Effector CD4-positive, alpha-beta T cell (primary cell): Measurements from ENCODE around the gene PCDHGA1.

Experiments used
- DNase-seq: peaks from one replicate; pipeline ENCODE4 v3.0.0-alpha.2; 2020

The PCDHGA1 gene

DNA sequence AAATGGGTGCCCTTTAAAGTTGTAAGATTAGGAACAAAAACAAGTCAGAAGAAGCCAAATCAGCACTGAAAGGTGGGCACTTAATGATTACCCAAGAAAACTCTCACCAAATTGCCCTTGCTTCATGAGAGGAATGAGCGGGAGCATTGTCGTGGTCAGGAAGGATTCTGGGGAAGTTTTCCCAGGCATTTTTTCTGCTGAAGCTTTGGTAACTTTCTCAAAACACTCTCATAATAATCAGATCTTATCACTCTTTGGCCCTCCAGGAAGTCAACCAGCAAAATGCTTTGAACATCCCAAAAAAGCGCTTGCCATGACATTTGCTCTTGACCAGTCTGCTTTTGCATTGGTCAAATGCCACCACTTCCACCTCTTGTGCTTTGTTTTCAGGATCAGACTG, 135.0 kb downstream of the PCDHGA1 start:
- DNase-seq, result no peak

DNA sequence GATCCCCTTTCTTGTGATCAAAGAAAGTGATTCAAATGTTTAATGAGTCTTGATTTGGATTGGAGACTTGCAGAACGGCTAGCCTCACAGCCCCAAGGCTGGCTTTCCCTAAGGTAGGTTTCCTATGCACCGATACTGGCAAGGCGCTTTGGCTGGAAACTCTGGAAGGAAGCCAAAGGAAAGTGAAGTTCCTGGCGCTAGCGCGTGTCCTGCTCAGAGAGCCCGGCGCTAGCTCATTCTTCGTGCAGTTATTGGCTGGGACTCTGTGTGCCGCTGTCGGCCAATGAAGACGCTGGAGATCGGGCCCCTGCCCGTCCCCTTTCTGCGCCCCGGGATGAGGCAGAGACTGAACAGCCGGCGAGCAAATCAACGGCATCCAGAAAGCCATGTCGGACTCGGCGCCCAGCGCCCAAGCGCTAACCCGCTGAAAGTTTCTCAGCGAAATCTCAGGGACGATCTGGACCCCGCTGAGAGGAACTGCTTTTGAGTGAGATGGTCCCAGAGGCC, 145.4 kb downstream of the PCDHGA1 start, which contains the start of gene PCDHGC3:
Gene PCDHGC3 (plus strand): TSS at position 342 of the 507 bp plus-strand sequence. CDS start 151 bp downstream, at position 493.
- no peak for DNase-seq

DNA sequence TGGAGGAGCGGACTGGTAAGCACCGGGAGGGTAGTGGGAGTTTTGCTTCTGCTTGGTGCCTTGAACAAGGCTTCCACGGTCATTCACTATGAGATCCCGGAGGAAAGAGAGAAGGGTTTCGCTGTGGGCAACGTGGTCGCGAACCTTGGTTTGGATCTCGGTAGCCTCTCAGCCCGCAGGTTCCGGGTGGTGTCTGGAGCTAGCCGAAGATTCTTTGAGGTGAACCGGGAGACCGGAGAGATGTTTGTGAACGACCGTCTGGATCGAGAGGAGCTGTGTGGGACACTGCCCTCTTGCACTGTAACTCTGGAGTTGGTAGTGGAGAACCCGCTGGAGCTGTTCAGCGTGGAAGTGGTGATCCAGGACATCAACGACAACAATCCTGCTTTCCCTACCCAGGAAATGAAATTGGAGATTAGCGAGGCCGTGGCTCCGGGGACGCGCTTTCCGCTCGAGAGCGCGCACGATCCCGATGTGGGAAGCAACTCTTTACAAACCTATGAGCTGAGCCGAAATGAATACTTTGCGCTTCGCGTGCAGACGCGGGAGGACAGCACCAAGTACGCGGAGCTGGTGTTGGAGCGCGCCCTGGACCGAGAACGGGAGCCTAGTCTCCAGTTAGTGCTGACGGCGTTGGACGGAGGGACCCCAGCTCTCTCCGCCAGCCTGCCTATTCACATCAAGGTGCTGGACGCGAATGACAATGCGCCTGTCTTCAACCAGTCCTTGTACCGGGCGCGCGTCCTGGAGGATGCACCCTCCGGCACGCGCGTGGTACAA, 146.0 kb downstream of the PCDHGA1 start:
- DNase-seq, result no peak

DNA sequence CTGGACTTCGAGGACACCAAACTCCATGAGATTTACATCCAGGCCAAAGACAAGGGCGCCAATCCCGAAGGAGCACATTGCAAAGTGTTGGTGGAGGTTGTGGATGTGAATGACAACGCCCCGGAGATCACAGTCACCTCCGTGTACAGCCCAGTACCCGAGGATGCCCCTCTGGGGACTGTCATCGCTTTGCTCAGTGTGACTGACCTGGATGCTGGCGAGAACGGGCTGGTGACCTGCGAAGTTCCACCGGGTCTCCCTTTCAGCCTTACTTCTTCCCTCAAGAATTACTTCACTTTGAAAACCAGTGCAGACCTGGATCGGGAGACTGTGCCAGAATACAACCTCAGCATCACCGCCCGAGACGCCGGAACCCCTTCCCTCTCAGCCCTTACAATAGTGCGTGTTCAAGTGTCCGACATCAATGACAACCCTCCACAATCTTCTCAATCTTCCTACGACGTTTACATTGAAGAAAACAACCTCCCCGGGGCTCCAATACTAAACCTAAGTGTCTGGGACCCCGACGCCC, 146.8 kb downstream of the PCDHGA1 start:
- DNase-seq, result no peak

DNA sequence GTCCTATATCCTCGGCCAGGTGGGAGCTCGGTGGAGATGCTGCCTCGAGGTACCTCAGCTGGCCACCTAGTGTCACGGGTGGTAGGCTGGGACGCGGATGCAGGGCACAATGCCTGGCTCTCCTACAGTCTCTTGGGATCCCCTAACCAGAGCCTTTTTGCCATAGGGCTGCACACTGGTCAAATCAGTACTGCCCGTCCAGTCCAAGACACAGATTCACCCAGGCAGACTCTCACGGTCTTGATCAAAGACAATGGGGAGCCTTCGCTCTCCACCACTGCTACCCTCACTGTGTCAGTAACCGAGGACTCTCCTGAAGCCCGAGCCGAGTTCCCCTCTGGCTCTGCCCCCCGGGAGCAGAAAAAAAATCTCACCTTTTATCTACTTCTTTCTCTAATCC, 147.5 kb downstream of the PCDHGA1 start:
- no peak for DNase-seq

DNA sequence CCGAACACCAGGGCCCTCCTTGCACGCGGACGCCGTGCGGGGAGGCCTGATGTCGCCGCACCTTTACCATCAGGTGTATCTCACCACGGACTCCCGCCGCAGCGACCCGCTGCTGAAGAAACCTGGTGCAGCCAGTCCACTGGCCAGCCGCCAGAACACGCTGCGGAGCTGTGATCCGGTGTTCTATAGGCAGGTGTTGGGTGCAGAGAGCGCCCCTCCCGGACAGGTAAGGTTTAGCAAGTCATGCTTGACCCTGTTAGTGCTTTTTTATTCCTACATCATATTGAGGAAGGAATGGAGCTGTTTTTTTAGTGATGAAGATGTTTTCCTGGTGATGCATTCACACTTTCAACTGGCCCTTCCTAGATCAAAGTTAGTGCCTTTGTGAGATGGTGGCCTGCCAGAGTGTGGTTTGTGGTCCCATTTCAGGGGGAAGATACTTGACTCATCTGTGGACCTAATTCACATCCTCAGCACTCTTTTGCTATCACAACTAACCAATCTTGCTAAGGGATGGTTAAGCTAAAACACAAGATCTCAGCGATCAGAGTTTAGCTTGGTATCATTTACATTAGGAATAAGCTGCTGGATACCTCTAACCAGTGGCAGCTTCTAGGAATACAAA, 148.1 kb downstream of the PCDHGA1 start:
- no peak for DNase-seq

DNA sequence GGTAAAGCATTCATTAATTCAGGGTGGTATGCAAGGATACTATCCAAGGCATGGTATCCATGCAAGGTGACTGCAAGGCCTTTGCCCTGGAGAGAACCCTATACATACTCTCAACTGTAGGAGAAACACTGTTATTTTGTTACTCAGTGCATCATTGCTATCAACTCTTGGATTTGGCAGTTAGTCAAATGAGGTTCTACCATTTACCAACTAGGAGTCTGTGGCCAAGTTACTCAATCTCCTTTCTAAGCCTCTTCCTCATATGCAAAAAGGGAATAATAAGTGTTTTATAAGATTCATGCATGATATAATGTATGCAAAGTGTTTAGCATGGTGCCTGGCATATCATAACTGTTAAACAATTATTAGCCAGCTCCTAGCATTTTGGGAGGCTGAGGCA, 149.5 kb downstream of the PCDHGA1 start:
- no peak for DNase-seq

DNA sequence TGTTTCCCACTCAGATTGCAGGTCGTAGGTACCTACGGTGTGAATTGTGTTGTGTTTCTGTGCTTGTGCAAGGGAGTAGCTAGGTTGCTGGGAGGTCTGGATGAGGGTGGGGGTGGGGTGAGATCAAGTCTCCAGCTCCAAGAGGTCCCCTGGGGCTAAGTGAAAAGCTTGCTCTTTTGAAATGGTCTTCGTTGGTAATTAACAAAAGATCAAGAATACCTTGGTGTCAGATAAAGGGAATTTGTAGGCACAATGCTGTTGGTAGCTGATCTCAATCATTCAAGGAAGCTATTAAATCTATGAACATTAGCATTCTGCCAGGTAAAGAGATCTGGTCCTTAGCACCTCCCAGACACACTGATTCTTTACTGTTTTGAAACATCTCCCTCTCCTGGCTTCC, 153.6 kb downstream of the PCDHGA1 start:
- no peak for DNase-seq

DNA sequence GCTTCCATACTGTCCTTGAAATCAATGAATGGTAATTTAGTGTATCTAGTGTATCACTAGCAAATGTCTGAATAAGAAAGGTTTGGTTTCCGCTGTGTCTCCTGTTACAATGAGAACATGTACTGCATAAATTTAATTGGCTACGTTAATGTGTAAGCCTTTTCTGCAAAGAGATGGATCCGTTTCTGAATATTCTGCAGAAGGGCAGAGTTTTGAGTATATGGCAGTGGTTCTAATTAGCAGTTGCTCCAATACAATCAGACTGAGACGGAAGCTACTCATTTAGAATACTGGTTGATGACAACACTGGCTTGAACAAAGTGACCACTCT, 154.0 kb downstream of the PCDHGA1 start:
- DNase-seq, result no peak

DNA sequence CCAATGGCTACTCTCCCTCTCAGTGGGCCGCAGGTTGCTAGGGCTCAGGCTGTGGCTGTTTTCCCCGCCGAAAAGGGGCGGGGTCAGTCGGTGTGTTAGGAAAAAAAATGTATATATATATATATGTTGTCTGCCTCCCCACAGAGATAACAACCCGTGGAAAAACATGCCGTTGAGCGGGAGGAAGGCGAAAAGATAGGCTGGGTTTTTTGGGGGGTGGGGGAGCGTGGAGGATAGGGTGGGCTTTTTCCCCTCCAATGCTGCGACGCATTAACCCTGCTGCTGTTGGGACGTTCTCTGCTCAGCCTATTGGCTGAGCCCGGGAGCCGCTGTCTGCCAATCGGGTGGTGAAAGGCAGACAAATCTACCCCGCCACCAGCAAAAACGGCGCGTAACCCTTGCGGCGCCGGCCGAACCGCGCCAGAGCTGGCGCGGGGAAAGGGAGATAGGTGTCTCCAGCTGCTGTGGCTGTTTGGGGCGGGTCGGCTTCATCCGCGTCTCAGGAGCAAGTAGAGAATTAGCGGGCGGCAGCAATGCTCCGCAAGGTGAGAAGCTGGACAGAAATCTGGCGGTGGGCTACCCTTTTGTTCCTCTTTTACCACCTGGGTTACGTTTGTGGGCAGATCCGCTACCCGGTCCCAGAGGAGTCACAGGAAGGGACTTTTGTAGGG, 154.5 kb downstream of the PCDHGA1 start, which contains the start of gene PCDHGC4:
Gene PCDHGC4 (plus strand): TSS at position 390 of the 671 bp plus-strand sequence. CDS start 144 bp downstream, at position 534.
- no peak for DNase-seq

DNA sequence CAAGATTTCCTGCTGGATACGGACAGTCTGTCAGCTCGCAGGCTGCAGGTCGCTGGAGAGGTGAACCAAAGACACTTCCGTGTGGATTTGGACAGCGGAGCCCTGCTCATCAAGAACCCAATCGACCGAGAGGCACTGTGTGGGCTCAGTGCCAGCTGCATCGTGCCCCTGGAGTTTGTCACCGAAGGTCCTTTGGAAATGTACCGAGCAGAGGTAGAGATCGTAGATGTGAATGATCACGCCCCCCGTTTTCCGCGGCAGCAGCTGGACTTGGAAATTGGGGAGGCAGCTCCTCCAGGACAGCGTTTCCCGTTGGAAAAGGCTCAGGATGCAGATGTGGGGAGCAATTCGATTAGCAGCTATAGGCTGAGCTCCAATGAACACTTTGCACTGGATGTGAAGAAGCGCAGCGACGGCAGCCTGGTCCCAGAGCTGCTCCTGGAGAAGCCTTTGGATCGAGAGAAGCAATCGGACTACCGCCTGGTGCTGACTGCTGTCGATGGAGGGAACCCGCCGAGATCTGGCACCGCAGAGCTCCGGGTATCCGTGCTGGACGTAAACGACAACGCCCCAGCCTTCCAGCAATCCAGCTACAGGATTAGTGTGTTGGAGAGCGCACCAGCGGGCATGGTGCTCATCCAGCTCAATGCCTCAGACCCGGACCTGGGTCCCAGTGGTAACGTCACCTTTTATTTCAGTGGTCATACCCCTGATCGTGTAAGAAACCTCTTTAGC, 155.2 kb downstream of the PCDHGA1 start:
- DNase-seq, result no peak

DNA sequence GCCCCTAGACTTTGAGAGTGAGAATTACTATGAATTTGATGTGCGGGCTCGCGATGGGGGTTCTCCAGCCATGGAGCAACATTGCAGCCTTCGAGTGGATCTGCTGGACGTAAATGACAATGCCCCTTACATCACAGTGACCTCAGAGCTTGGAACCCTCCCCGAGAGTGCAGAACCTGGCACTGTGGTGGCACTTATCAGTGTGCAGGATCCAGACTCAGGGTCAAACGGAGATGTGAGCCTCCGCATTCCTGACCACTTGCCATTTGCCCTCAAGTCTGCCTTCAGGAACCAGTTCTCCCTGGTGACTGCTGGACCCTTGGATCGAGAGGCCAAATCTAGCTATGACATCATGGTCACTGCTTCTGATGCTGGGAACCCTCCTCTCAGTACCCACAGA, 155.8 kb downstream of the PCDHGA1 start:
- DNase-seq, result no peak

DNA sequence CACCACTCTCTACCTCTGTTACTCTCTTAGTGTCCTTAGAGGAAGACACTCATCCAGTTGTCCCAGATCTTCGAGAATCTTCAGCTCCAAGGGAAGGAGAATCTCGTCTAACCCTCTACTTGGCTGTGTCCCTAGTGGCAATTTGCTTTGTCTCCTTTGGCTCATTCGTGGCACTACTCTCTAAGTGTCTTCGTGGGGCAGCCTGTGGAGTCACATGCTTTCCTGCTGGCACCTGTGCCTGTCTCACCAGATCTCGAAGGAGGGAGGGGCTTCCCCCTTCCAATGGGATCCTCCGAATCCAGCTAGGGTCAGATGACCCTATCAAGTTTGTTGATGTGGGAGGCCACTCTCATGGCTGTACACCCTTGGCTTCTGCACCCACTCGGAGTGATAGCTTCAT, 156.8 kb downstream of the PCDHGA1 start:
- DNase-seq, result no peak

DNA sequence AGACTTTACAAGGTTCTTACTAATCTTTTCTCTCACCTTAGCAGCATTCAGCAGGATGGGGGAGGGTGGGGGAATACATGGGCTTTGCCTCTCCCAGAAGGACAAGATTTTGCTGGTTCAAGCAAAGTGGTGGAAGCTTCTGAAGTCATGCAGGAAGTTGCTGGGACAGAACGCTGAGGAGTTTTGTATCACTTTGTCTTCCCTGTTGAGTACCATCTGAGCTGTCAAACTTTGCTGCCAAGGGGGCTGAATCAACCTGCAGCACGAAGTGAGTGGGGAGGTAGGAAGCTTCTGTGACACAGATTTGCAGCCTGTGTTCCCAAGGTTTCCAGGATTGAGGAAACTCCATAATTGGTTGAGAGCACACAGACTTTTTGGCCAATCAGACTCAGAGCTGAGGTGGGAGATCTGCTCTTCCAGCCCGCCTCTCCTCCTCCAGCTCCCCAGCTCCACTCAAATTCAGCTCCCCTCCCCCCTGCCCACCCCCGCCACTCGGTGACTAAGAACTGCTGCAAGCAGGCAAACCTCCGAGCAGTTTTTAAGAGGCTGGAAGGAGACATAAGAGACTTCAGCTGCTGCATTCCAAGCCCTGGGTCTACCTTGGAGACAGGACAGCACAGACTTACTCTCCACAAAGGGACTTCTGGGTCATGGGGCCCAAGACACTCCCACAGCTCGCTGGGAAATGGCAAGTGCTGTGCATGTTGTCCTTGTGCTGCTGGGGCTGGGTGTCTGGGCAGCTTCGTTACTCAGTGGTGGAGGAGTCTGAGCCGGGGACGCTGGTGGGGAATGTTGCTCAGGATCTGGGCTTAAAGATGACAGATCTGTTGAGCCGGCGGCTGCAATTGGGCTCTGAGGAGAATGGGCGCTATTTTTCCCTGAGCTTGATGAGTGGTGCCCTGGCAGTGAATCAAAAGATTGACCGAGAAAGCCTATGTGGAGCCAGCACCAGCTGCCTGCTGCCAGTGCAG, 158.6 kb downstream of the PCDHGA1 start, which contains the start of gene PCDHGC5:
Gene PCDHGC5 (plus strand): TSS at position 491 of the 971 bp plus-strand sequence. CDS start 160 bp downstream, at position 651.
- DNase-seq, result no peak

DNA sequence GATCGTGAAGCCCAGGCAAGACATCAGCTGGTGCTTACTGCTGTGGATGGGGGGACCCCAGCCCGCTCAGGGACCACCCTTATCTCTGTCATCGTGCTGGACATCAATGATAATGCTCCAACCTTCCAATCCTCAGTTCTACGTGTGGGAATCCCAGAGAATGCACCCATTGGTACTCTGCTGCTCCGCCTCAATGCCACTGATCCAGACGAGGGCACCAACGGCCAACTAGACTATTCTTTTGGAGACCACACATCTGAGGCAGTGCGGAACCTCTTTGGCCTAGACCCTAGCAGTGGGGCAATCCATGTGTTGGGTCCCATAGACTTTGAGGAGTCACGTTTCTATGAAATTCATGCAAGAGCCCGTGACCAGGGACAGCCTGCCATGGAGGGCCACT, 159.5 kb downstream of the PCDHGA1 start:
- no peak for DNase-seq

DNA sequence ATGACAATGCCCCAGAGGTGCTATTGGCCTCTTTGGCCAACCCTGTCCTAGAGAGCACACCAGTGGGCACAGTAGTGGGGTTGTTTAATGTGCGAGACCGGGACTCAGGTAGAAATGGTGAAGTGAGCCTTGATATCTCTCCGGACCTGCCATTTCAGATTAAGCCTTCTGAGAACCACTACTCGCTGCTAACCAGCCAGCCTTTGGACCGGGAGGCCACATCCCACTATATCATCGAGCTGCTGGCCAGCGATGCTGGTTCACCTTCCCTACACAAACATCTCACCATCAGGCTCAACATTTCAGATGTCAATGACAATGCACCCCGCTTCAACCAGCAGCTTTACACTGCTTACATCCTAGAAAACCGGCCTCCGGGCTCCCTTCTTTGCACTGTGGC, 160.0 kb downstream of the PCDHGA1 start:
- DNase-seq, result no peak

DNA sequence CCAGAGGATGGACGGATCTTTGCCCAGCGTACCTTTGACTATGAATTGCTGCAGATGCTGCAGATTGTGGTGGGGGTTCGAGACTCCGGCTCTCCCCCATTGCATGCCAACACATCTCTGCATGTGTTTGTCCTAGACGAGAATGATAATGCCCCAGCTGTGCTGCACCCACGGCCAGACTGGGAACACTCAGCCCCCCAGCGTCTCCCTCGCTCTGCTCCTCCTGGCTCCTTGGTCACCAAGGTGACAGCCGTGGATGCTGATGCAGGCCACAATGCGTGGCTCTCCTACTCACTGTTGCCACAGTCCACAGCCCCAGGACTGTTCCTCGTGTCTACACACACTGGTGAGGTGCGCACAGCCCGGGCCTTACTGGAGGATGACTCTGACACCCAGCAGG, 160.5 kb downstream of the PCDHGA1 start:
- DNase-seq, result no peak

DNA sequence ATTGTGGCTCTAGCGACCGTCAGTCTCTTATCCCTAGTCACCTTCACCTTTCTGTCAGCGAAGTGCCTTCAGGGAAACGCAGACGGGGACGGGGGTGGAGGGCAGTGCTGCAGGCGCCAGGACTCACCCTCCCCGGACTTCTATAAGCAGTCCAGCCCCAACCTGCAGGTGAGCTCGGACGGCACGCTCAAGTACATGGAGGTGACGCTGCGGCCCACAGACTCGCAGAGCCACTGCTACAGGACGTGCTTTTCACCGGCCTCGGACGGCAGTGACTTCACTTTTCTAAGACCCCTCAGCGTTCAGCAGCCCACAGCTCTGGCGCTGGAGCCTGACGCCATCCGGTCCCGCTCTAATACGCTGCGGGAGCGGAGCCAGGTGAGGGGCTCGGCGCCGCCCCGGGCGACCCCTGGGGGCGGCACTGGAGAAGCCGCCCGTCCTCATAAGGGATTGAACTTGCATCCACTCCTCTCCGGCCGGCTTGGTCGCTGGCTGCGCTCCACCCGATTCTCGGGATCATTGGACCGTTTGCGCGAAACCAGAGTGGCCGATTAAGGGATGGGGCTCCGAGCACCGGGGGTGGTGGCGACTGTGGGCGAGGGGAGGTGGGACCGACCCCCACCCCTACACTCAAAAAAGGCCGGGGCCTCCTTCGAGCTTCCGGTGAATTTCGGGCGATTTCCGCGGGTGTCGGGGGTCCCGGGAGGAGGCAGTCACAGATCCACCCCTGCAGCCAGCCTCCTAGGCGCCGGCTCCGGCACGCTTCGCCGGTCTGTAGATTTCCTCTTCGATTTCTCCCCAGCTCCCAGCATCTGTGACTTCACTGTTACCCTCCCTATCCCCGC, 161.2 kb downstream of the PCDHGA1 start:
- no peak for DNase-seq

DNA sequence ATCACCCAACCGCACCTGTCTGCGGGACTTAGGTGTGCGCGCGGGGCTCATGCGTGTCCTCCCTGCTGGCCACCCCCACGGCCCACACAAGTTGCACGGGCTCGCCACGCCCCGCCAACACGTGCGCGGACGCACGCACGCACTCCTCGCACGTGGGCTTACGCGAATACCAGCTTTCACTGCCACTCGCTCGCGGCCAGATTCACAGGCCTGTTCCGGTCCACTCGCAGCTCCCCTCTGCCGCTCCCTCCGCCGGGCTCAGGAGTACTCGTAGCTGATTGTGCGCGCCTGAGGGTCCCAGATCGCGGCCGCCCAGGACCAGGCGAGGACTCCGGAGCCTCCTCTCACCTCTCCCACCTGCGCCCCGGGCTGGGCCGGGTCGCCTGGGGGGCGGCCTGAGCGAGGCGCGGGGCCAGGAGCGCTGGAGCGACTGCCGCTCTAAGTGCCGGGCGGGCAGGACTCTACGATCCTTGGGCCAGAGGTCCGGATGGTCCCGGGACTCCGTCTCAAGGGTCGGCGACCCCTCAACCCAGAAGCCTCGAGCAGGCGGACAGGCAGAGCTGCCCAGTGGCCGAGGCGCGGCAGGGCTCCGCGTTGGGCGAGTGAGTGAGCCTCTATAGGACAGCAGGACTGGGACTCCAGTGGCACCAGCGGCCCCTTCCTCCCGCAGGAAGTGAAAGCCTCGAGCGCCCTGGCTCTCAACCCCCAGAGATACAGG, 162.0 kb downstream of the PCDHGA1 start:
- no peak for DNase-seq
